Calu3 (cell line): ENCODE measurements around the gene NANOGP8. TPM values are rescaled to one million over a fixed set of nuclear protein-coding genes. Genes with fewer than 3 reads are reported as not detected.

Source experiments
- BruUV-seq: library from RNA; stranded (reverse); fragments of 400-500 nt; replicated peaks from 2 replicates; lab custom pipeline; 2021; lab: Mats Ljungman, UMichigan
- CTCF ChIA-PET: fragments of 300-600 bp; sonication (Branson Sonifier 250); formaldehyde crosslinking; loops from one replicate; lab custom pipeline; 2022; ENCODE audit warnings: antibody characterized with exemption; lab: Charles Lee
- DNase-seq: peaks from one replicate; pipeline ENCODE4 v3.0.0; 2022
- H3K27ac Mint-ChIP-seq: one replicate; pipeline ENCODE4 v1.8.0; 2022; ENCODE audit warnings: mixed read lengths; ENCODE audit not compliant: unreplicated experiment
- H3K27me3 Mint-ChIP-seq: one replicate; pipeline ENCODE4 v1.8.0; 2022; ENCODE audit warnings: mixed read lengths; ENCODE audit not compliant: unreplicated experiment
- H3K36me3 Mint-ChIP-seq: one replicate; pipeline ENCODE4 v1.8.0; 2022; ENCODE audit warnings: mild to moderate bottlenecking, moderate library complexity, mixed read lengths; ENCODE audit not compliant: insufficient read depth, unreplicated experiment
- H3K4me1 Mint-ChIP-seq: one replicate; pipeline ENCODE4 v1.8.0; 2022; ENCODE audit warnings: mild to moderate bottlenecking, low read depth, mixed read lengths; ENCODE audit not compliant: unreplicated experiment
- H3K4me3 Mint-ChIP-seq: one replicate; pipeline ENCODE4 v1.8.0; 2022; ENCODE audit warnings: mild to moderate bottlenecking, low read depth, moderate library complexity, mixed read lengths; ENCODE audit not compliant: unreplicated experiment
- H3K9me3 Mint-ChIP-seq: one replicate; pipeline ENCODE4 v1.8.0; 2022; ENCODE audit warnings: low read depth, mixed read lengths; ENCODE audit not compliant: unreplicated experiment
- CTCF ChIP-seq: fragments of 200-600 bp; IDR thresholded peaks from one replicate; pipeline ENCODE4 v1.8.0; 2022; ENCODE audit warnings: antibody characterized with exemption; ENCODE audit not compliant: unreplicated experiment
- intact Hi-C: fragments of 100-400 bp; cut with micrococcal nuclease; formaldehyde crosslinking; loops from one replicate; pipeline ENCODE4 v1.10.0; 2022; ENCODE audit not compliant: unreplicated experiment
- total RNA-seq: library from RNA; stranded (reverse); gene quantifications from 2 replicates; pipeline ENCODE4 v1.2.3, GENCODE V29; 2022

Gene NANOGP8
- total RNA-seq, 1 experiment from 2014 or later = not detected

GRCh38 chr15:35095941-35096340 lies 10.8 kb upstream of the NANOGP8 start:
- no peaks in the 10 kb centered on the region for H3K27me3 Mint-ChIP-seq
- CTCF ChIA-PET = no interaction called here
- H3K4me3 Mint-ChIP-seq = no peak overlapping the region
- BruUV-seq = no TSS peak
- no peaks in the 10 kb centered on the region for H3K36me3 Mint-ChIP-seq
- intact Hi-C loops = no loop called here
- DNase-seq = no peak
- H3K4me1 Mint-ChIP-seq = no peaks in the 10 kb centered on the region
- TF ChIP-seq CTCF = no peak
- no peaks in the 10 kb centered on the region for H3K9me3 Mint-ChIP-seq
- no peak overlapping the region for H3K27ac Mint-ChIP-seq

GRCh38 chr15:35092846-35093245 lies 7.8 kb upstream of the NANOGP8 start:
- no peak for DNase-seq
- H3K36me3 Mint-ChIP-seq = no peaks in the 10 kb centered on the region
- TF ChIP-seq CTCF = no peak
- H3K27ac Mint-ChIP-seq = no peak overlapping the region
- BruUV-seq = no TSS peak
- intact Hi-C loops = no loop called here
- no peaks in the 10 kb centered on the region for H3K9me3 Mint-ChIP-seq
- H3K4me1 Mint-ChIP-seq = no peaks in the 10 kb centered on the region
- no peak overlapping the region for H3K4me3 Mint-ChIP-seq
- CTCF ChIA-PET = no interaction called here
- H3K27me3 Mint-ChIP-seq = no peaks in the 10 kb centered on the region

- CTCF ChIA-PET = no interaction called here
- no peak for DNase-seq
- H3K4me3 Mint-ChIP-seq = no peak overlapping the region
- no peaks in the 10 kb centered on the region for H3K4me1 Mint-ChIP-seq
- no peaks in the 10 kb centered on the region for H3K36me3 Mint-ChIP-seq
- no peak overlapping the region for H3K27ac Mint-ChIP-seq
- H3K27me3 Mint-ChIP-seq = no peaks in the 10 kb centered on the region
- intact Hi-C loops = no loop called here
- H3K9me3 Mint-ChIP-seq = no peaks in the 10 kb centered on the region
- no peak for TF ChIP-seq CTCF
- BruUV-seq = no TSS peak
Measured at GRCh38 chr15:35092311-35092710, 7.2 kb upstream of the NANOGP8 start.

GRCh38 chr15:35090104-35090807 lies 5.2 kb upstream of the NANOGP8 start:
- Mint-ChIP-seq H3K9me3 (no peaks in the 10 kb centered on the region), H3K4me3 (no peak overlapping the region), H3K4me1 (no peaks in the 10 kb centered on the region), H3K27me3 (no peaks in the 10 kb centered on the region), H3K36me3 (no peaks in the 10 kb centered on the region), H3K27ac (no peak overlapping the region)
- no TSS peak for BruUV-seq
- DNase-seq = no peak
- no peak for TF ChIP-seq CTCF
- CTCF ChIA-PET = no interaction called here
- intact Hi-C loops = no loop called here
